GM23248 (cell line): ENCODE measurements around the gene TDRD12. TPM values are rescaled to one million over a fixed set of nuclear protein-coding genes. Genes with fewer than 3 reads are reported as not detected.

ENCODE experiments used
- DNase-seq: peaks from one replicate; pipeline ENCODE4 v3.0.0-alpha.2; 2015
- H2AFZ ChIP-seq: fragments of 200-600 bp; sonication (generic); 2 replicates; pipeline ENCODE4 v1.6.1; 2016; ENCODE audit warnings: antibody characterized with exemption
- H3F3A ChIP-seq: fragments of 200-600 bp; sonication (generic); 2 replicates; pipeline ENCODE4 v1.6.1; 2016; ENCODE audit warnings: mild to moderate bottlenecking, antibody characterized with exemption, mixed run types; ENCODE audit not compliant: insufficient read depth
- H3K27ac ChIP-seq: fragments of 200-600 bp; sonication (generic); 2 replicates; pipeline ENCODE4 v1.5.1; 2016; ENCODE audit warnings: mild to moderate bottlenecking
- H3K27me3 ChIP-seq: fragments of 200-600 bp; sonication (generic); replicated peaks from 2 replicates; pipeline ENCODE4 v1.6.1; 2016; ENCODE audit warnings: mild to moderate bottlenecking; ENCODE audit not compliant: insufficient read depth
- H3K36me3 ChIP-seq: fragments of 200-600 bp; sonication (generic); 2 replicates; pipeline ENCODE4 v1.6.1; 2016; ENCODE audit warnings: low read depth, mild to moderate bottlenecking
- H3K4me1 ChIP-seq: fragments of 200-600 bp; sonication (generic); 2 replicates; pipeline ENCODE4 v1.6.1; 2016; ENCODE audit warnings: mild to moderate bottlenecking; ENCODE audit not compliant: insufficient read depth
- H3K4me2 ChIP-seq: fragments of 200-600 bp; sonication (generic); one replicate; pipeline ENCODE4 v1.6.1; 2016; ENCODE audit warnings: mild to moderate bottlenecking; ENCODE audit not compliant: unreplicated experiment
- H3K4me3 ChIP-seq: fragments of 200-600 bp; sonication (generic); 2 replicates; pipeline ENCODE4 v1.5.1; 2016; ENCODE audit warnings: mild to moderate bottlenecking
- H3K79me2 ChIP-seq: fragments of 200-600 bp; sonication (generic); 2 replicates; pipeline ENCODE4 v1.6.1; 2016; ENCODE audit warnings: mild to moderate bottlenecking; ENCODE audit not compliant: insufficient read depth
- H3K9ac ChIP-seq: fragments of 200-600 bp; sonication (generic); 2 replicates; pipeline ENCODE4 v1.6.1; 2016; ENCODE audit warnings: mild to moderate bottlenecking
- H3K9me2 ChIP-seq: fragments of 200-600 bp; sonication (generic); 2 replicates; pipeline ENCODE4 v1.6.1; 2016; ENCODE audit warnings: mixed run types, mild to moderate bottlenecking, moderate library complexity; ENCODE audit not compliant: insufficient read depth
- H3K9me3 ChIP-seq: fragments of 200-600 bp; sonication (generic); one replicate; pipeline ENCODE4 v1.6.1; 2017; ENCODE audit warnings: low read depth
- H4K20me1 ChIP-seq: fragments of 200-600 bp; sonication (generic); 2 replicates; pipeline ENCODE4 v1.6.0; 2016; ENCODE audit not compliant: insufficient read depth
- EZH2 ChIP-seq: fragments of 200-600 bp; sonication (generic); IDR thresholded peaks from 2 replicates; pipeline ENCODE4 v1.6.1; 2018; ENCODE audit warnings: antibody characterized with exemption, mild to moderate bottlenecking; ENCODE audit not compliant: insufficient read depth, poor library complexity, severe bottlenecking
- EZH2phosphoT487 ChIP-seq: fragments of 200-600 bp; sonication (generic); IDR thresholded peaks from 2 replicates; pipeline ENCODE4 v1.6.1; 2018; ENCODE audit warnings: antibody characterized with exemption, moderate library complexity, mild to moderate bottlenecking, low read depth; ENCODE audit not compliant: insufficient read depth
- WGBS, 2 experiments: methylation state at CpG; one replicate each; pipeline ENCODE4 v1.1.6; 2015 to 2017; ENCODE audit warnings: low lambda C conversion rate in 2 of 2, low coverage in 1 of 2; ENCODE audit errors: missing lambda C conversion rate in 2 of 2; 5-methylcytosine and 5-hydroxymethylcytosine counted together
- in situ Hi-C: fragments of 300-500 bp; cut with MboI; formaldehyde crosslinking; loops from 2 replicates; pipeline ENCODE4 v1.15.0; 2020
- polyA plus RNA-seq: library from polyadenylated mRNA; unstranded; fragments of >200 nt; fragmentation: Nextera tagmentation; extraction: Ambion mirVana; gene quantifications from 2 replicates; pipeline ENCODE4 v1.2.1, GENCODE V29; 2016
- total RNA-seq: library from RNA; depleted of rRNA; stranded (reverse); fragments of >200 nt; shearing (Covaris generic); gene quantifications from 2 replicates; pipeline ENCODE4 v1.2.3, GENCODE V29; 2014

Gene TDRD12
- total and polyA plus RNA-seq, 2 experiments from 2014 or later, result 0.09 to 0.22 TPM

GRCh38 chr19:32718286-32718685 lies 1.3 kb upstream of the TDRD12 start:
- in situ Hi-C loops, result no loop called here
- H3F3A ChIP-seq, result no peaks in the 10 kb centered on the region
- H3K79me2 ChIP-seq, result no peaks in the 10 kb centered on the region
- H2AFZ ChIP-seq, result no peak overlapping the region
- H3K27ac ChIP-seq, result no peak overlapping the region
- H3K9ac ChIP-seq, result no peak overlapping the region
- WGBS, 2 experiments, result 78 to 82% methylated on average over 7 of the region's 7 CpGs
- H3K4me2 ChIP-seq, result no peak overlapping the region
- no peaks in the 10 kb centered on the region for H3K27me3 ChIP-seq
- no peaks in the 10 kb centered on the region for H3K9me3 ChIP-seq
- no peaks in the 10 kb centered on the region for H3K4me1 ChIP-seq
- peaks cover 2% of the 10 kb centered on the region; the same call in 1 of the 2 replicates for H4K20me1 ChIP-seq
- DNase-seq, result no peak
- TF ChIP-seq EZH2 (no peak), EZH2phosphoT487 (no peak)
- no peaks in the 10 kb centered on the region for H3K9me2 ChIP-seq
- peaks cover 4% of the 10 kb centered on the region for H3K36me3 ChIP-seq
- no peak overlapping the region for H3K4me3 ChIP-seq

GRCh38 chr19:32720216-32720935 lies 809 bp downstream of the TDRD12 start:
- in situ Hi-C loops, result no loop called here
- Histone ChIP-seq H2AFZ (no peak overlapping the region), H3K4me1 (no peaks in the 10 kb centered on the region), H3K36me3 (no peaks in the 10 kb centered on the region), H3K4me2 (no peak overlapping the region), H3K9ac (no peak overlapping the region), H3K27ac (no peak overlapping the region), H3F3A (no peaks in the 10 kb centered on the region), H3K4me3 (no peak overlapping the region), H4K20me1 (no peaks in the 10 kb centered on the region), H3K9me2 (no peaks in the 10 kb centered on the region), H3K9me3 (no peaks in the 10 kb centered on the region), H3K79me2 (no peaks in the 10 kb centered on the region), H3K27me3 (no peaks in the 10 kb centered on the region)
- WGBS, 2 experiments, result 93 to 94% methylated on average over 5 to 21 of the region's 22 CpGs
- TF ChIP-seq EZH2 (no peak), EZH2phosphoT487 (no peak)
- DNase-seq, result no peak

GRCh38 chr19:32720936-32721250 lies 1.3 kb downstream of the TDRD12 start:
- Histone ChIP-seq H2AFZ (no peak overlapping the region), H3K9me2 (no peaks in the 10 kb centered on the region), H3F3A (no peaks in the 10 kb centered on the region), H3K4me2 (no peak overlapping the region), H3K79me2 (no peaks in the 10 kb centered on the region), H3K27me3 (no peaks in the 10 kb centered on the region), H3K27ac (no peak overlapping the region), H3K9ac (no peak overlapping the region), H3K4me1 (no peaks in the 10 kb centered on the region), H4K20me1 (no peaks in the 10 kb centered on the region), H3K36me3 (no peaks in the 10 kb centered on the region), H3K4me3 (no peak overlapping the region), H3K9me3 (no peaks in the 10 kb centered on the region)
- in situ Hi-C loops, result no loop called here
- TF ChIP-seq EZH2phosphoT487, result no peak
- no peak for TF ChIP-seq EZH2
- 93% methylated on average over 22 of the region's 22 CpGs for WGBS, 2 experiments
- no peak for DNase-seq

GRCh38 chr19:32735936-32736335 lies 16.4 kb downstream of the TDRD12 start:
- Histone ChIP-seq H3K27ac (no peak overlapping the region), H4K20me1 (no peaks in the 10 kb centered on the region), H3K9me3 (no peaks in the 10 kb centered on the region), H3K4me2 (no peak overlapping the region), H3K27me3 (no peaks in the 10 kb centered on the region), H3K4me3 (no peak overlapping the region), H2AFZ (no peak overlapping the region), H3K9me2 (no peaks in the 10 kb centered on the region), H3K9ac (no peak overlapping the region), H3F3A (no peaks in the 10 kb centered on the region), H3K36me3 (no peaks in the 10 kb centered on the region), H3K79me2 (no peaks in the 10 kb centered on the region), H3K4me1 (no peaks in the 10 kb centered on the region)
- WGBS, 2 experiments, result 28 to 39% methylated on average over 4 of the region's 4 CpGs
- in situ Hi-C loops, result no loop called here
- DNase-seq, result no peak
- TF ChIP-seq EZH2 (no peak), EZH2phosphoT487 (no peak)
